GM12873 (cell line): ENCODE results near the gene MBP.

Experiments used
- CTCF ChIP-seq: IDR thresholded peaks from 2 replicates; pipeline ENCODE4 v1.5.1; 2012; ENCODE audit warnings: low read depth, mild to moderate bottlenecking, moderate library complexity, low read length, control low read depth; ENCODE audit not compliant: insufficient read depth; ENCODE audit errors: missing control alignments

Gene MBP

GRCh38 chr18:77057006-77057395 lies 75.6 kb downstream of the MBP start:
- no peak for TF ChIP-seq CTCF

- TF ChIP-seq CTCF: no peak
Measured at GRCh38 chr18:77056344-77057005, 76.1 kb downstream of the MBP start.

- no peak for TF ChIP-seq CTCF
Measured at GRCh38 chr18:77055429-77056300, 76.9 kb downstream of the MBP start.

DNA sequence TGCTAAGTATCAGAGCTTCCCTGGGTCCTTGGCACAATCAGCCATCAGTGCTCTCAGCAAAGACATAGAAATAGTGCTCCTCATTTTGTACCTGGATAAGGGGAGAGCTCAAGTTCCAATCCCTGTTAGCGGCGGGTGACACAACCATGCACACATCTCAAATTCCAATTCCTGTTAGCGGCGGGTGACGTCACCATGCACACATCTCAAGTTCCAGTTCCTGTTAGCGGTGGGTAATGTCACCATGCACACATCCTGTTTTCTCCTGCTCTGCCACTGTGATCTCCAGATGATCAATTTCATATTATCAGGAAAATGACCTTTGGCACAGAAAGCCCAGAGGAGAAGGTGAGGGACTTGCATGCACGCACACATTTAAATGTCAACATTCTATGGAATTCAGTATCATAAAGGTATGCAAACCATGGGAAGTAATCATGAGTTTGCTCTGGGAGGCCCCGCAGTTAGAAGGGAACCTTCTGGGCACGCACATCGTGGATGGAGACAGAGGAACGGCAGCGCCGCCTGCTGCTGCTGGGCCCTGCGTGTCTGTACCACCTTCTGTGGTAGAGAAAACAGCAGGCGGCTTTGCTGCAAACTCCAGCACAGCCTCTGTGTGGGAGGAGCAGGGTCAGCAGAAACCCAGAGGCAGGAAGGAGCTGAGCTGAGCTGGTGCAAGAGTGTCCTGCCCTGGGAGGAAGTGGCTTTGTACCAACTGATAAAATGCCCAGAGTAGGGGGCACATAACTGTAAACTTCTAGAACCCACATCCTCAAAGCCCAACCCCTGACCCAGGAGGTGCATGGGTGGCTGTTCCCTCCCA lies 77.8 kb downstream of the MBP start:
- TF ChIP-seq CTCF: peak; percentile 81

- TF ChIP-seq CTCF: no peak
Measured at GRCh38 chr18:77054288-77054605, 78.3 kb downstream of the MBP start.

DNA sequence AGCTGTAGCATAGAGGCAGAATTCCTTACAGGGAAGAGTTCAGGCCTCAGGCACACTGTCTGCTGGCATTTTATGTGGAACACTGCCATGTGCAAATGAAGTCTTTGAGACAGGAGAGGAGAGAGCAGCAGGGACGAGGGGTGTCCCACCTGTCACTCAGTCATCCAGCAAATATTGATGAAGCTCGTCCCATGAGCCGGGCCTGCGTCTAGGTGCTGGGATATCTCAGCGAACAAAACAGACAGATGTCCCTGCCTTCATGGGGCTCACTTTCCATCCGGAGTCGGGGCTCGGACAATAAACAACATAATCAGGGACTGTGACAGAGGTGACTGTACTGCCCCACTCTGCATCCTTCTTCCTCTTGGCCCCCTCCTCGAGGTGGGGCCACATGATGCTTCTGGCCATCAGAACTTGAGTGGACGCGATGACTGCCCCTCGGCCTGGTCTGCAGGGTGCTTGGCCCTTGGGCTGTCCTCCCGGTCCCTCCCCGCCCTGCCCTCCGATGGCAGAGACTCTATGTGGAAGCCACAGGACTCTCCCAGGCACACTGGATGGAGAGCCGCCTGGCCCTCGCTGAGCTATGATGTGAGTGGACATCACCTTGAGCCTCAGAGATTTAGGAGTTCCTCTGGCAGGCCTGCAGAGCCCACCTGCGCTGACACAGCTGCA lies 78.8 kb downstream of the MBP start:
- TF ChIP-seq CTCF: no peak
